Stimulated activated CD4-positive, alpha-beta T cell treated with anti-CD3 and anti-CD28 coated beads, Interleukin-4, amount 100 ng/mL, for 4 hours (primary cell): Measurements from ENCODE around the gene SAFB2.

Experiments used
- DNase-seq, 2 experiments: peaks; one replicate each; pipeline ENCODE4 v3.0.0-alpha.2; 2020

The SAFB2 gene

DNA sequence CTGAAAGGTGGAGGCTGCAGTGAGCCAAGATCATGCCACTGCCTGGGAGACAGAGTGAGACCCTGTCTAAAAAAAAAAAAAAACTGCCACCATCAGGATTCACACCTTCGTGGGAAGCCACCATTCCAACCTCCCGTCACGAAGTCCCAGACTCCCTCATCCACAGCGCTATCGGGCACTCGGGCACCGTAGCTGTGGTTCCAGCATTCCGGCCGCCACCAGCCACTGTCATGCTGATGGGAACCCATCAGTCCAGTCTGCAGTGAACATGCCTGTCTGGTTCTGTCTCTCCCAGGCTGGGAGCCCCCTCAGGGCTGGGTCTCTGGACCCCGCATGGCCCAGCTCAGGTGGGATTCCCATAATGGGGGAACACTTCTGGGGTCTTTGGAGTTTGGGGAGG, 82.4 kb downstream of the SAFB2 start:
- no peak for DNase-seq

DNA sequence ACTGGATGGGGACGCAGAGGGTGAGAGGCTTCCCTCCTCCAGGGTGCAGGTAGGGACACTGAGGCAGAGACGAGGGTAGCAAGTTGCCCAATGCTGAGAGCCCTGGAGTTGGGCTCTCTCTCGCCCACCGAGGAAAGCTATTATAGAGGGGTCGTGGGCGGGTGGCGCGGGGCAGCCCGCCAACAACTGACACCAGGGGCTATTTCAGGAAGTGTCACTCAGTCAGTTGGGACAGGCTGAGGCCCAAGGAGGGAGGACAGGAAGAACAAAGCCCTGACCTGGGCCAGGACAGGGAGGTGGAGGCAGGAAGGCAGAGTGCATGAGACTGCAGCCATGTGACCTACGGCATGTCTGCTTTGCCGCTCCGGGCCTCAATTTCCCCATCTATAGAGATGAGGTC, 84.7 kb downstream of the SAFB2 start:
- DNase-seq = no peak
